ENCODE data around the gene C6orf89. TPM values are rescaled to one million over a fixed set of nuclear protein-coding genes. Genes with fewer than 3 reads are reported as not detected.

Gene C6orf89
- total and polyA plus RNA-seq, 3 experiments from 2014 or later = 37.4 to 51.6 (median 40.0) TPM

DNA sequence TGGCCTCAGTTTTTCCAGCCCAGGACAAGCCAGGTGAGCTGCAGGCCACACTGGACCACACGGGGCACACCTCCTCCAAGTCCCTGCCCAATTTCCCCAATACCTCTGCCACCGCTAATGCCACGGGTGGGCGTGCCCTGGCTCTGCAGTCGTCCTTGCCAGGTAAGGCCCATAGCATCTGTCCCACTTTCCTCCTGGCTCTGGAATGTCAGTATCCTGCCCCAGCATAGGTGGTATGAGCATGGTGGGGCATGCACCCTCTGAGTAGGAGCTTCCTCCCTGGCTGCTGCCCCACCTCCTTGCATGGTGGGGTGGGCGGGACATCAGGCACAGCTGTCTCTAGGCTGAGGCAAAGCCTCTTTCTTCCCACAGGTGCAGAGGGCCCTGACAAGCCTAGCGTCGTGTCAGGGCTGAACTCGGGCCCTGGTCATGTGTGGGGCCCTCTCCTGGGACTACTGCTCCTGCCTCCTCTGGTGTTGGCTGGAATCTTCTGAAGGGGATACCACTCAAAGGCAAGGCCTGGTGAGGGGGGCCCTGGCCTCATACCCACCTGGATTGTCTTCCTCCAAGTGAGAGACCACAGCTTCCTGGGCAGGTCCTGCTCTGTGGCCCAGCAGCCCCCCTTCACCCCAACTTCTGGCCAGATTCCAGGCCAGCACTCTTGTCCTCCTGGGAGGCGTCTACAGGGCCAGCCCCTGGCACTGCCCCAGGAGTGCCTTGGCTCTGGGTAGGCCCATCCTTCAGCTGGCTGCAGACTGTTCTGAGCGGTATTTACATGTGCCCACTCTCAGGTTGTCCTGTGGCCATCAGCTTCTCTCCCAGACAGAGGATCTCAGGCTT lies 77.9 kb downstream of the C6orf89 start:
- Histone ChIP-seq H3K36me3 (ENCODE audit: insufficient read depth, low read length) (peaks cover 12% of the 10 kb centered on the region), H3K4me1 (ENCODE audit: insufficient read depth, low read length) (peaks cover 34% of the 10 kb centered on the region), H3K27me3 (ENCODE audit: insufficient read depth, low read length, poor library complexity, severe bottlenecking) (no peaks in the 10 kb centered on the region), H3K9me3 (ENCODE audit: low read length) (no peaks in the 10 kb centered on the region), H3K4me3 (ENCODE audit: low read length) (no peak overlapping the region), H3K27ac (ENCODE audit: low read depth, low read length) (no peak overlapping the region)
- Mint-ChIP-seq H3K36me3 (peaks cover 0 to 24% (median 5%) of the 10 kb centered on the region in 3 donors), H3K9me3 (no peaks in the 10 kb centered on the region), H3K27me3 (no peaks in the 10 kb centered on the region), H3K4me3 (peak overlapping the region in 6 of 7 donors; percentile 0 to 80 (median 49)), H3K4me1 (peaks cover 32 to 60% (median 48%) of the 10 kb centered on the region in 3 donors), H3K27ac (peak overlapping the region; percentile 25 to 96 (median 81))
- CTCF ChIA-PET = interaction anchor here (1.2 to 1.7 kb wide), 3 partner anchors 9 to 78 kb away, joined by 3 to 5 read pairs (median 3); partner anchors contain the start of genes C6orf89 and PI16
- POLR2A ChIA-PET = interaction anchor here (0.6 kb wide), 1 partner anchor 23 kb away, joined by 4 read pairs; the partner anchor contains the start of gene MTCH1
- no peak for DNase-seq

DNA sequence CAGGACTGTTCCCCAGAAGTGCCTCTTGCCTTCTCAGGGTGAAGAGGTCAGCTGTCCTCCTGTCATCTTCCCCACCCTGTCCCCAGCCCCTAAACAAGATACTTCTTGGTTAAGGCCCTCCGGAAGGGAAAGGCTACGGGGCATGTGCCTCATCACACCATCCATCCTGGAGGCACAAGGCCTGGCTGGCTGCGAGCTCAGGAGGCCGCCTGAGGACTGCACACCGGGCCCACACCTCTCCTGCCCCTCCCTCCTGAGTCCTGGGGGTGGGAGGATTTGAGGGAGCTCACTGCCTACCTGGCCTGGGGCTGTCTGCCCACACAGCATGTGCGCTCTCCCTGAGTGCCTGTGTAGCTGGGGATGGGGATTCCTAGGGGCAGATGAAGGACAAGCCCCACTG lies 78.6 kb downstream of the C6orf89 start:
- H3K27me3 Mint-ChIP-seq = no peaks in the 10 kb centered on the region
- H3K4me1 ChIP-seq (ENCODE audit: insufficient read depth, low read length) = peaks cover 34% of the 10 kb centered on the region
- ChIA-PET POLR2A (no interaction called here), CTCF (interaction anchor here (0.8 to 1.7 kb wide), 4 partner anchors 9 to 79 kb away, joined by 3 to 5 read pairs (median 3); partner anchors contain the start of genes C6orf89 and PI16)
- no peak for DNase-seq
- H3K9me3 Mint-ChIP-seq = no peaks in the 10 kb centered on the region
- peaks cover 15% of the 10 kb centered on the region for H3K36me3 ChIP-seq (ENCODE audit: insufficient read depth, low read length)
- H3K27ac Mint-ChIP-seq = peak overlapping the region; percentile 17 to 95 (median 72)
- H3K4me1 Mint-ChIP-seq = peaks cover 32 to 60% (median 48%) of the 10 kb centered on the region in 3 donors
- H3K27ac ChIP-seq (ENCODE audit: low read depth, low read length) = no peak overlapping the region
- no peaks in the 10 kb centered on the region for H3K27me3 ChIP-seq (ENCODE audit: insufficient read depth, low read length, poor library complexity, severe bottlenecking)
- H3K4me3 Mint-ChIP-seq = peak overlapping the region in 2 of 7 donors; percentile 27 to 31
- H3K4me3 ChIP-seq (ENCODE audit: low read length) = no peak overlapping the region
- peaks cover 0 to 30% (median 7%) of the 10 kb centered on the region in 3 donors for H3K36me3 Mint-ChIP-seq
- H3K9me3 ChIP-seq (ENCODE audit: low read length) = no peaks in the 10 kb centered on the region

GRCh38 chr6:36964908-36965307 lies 79.2 kb downstream of the C6orf89 start:
- H3K4me3 ChIP-seq (ENCODE audit: low read length) = no peak overlapping the region
- H3K4me1 Mint-ChIP-seq = peaks cover 32 to 59% (median 46%) of the 10 kb centered on the region in 3 donors
- H3K4me1 ChIP-seq (ENCODE audit: insufficient read depth, low read length) = peaks cover 33% of the 10 kb centered on the region
- CTCF ChIA-PET = interaction anchor here (0.8 to 1.7 kb wide), 2 partner anchors 9 to 79 kb away, joined by 3 to 5 read pairs; partner anchors contain the start of gene C6orf89
- H3K36me3 ChIP-seq (ENCODE audit: insufficient read depth, low read length) = peaks cover 21% of the 10 kb centered on the region
- H3K36me3 Mint-ChIP-seq = peaks cover 0 to 36% (median 10%) of the 10 kb centered on the region in 3 donors
- no peaks in the 10 kb centered on the region for H3K9me3 ChIP-seq (ENCODE audit: low read length)
- H3K27me3 ChIP-seq (ENCODE audit: insufficient read depth, low read length, poor library complexity, severe bottlenecking) = no peaks in the 10 kb centered on the region
- no peaks in the 10 kb centered on the region for H3K9me3 Mint-ChIP-seq
- H3K27me3 Mint-ChIP-seq = no peaks in the 10 kb centered on the region
- peak overlapping the region in 7 of 8 donors; percentile 39 to 95 (median 70) for H3K27ac Mint-ChIP-seq
- no peak for DNase-seq
- H3K4me3 Mint-ChIP-seq = peak overlapping the region in 2 of 7 donors; percentile 27 to 31
- POLR2A ChIA-PET = interaction anchor here (0.6 kb wide), 1 partner anchor 31 kb away, joined by 3 read pairs; no protein-coding TSS in a partner anchor
- H3K27ac ChIP-seq (ENCODE audit: low read depth, low read length) = no peak overlapping the region

- H3K36me3 ChIP-seq (ENCODE audit: insufficient read depth, low read length) = peaks cover 45% of the 10 kb centered on the region
- ChIA-PET CTCF (interaction anchor here (0.6 to 0.8 kb wide), 2 partner anchors 12 to 747 kb away, joined by 4 read pairs; no protein-coding TSS in a partner anchor), POLR2A (no interaction called here)
- no peaks in the 10 kb centered on the region for H3K9me3 Mint-ChIP-seq
- no peaks in the 10 kb centered on the region for H3K27me3 Mint-ChIP-seq
- H3K4me3 ChIP-seq (ENCODE audit: low read length) = no peak overlapping the region
- H3K4me1 ChIP-seq (ENCODE audit: insufficient read depth, low read length) = peaks cover 29% of the 10 kb centered on the region
- H3K27me3 ChIP-seq (ENCODE audit: insufficient read depth, low read length, poor library complexity, severe bottlenecking) = no peaks in the 10 kb centered on the region
- peak overlapping the region in 3 of 8 donors; percentile 29 to 75 (median 41) for H3K27ac Mint-ChIP-seq
- peaks cover 25 to 39% (median 31%) of the 10 kb centered on the region in 3 donors for H3K4me1 Mint-ChIP-seq
- no peak overlapping the region for H3K27ac ChIP-seq (ENCODE audit: low read depth, low read length)
- no peaks in the 10 kb centered on the region for H3K9me3 ChIP-seq (ENCODE audit: low read length)
- DNase-seq = no peak
- peaks cover 0 to 59% (median 19%) of the 10 kb centered on the region in 3 donors for H3K36me3 Mint-ChIP-seq
- no peak overlapping the region for H3K4me3 Mint-ChIP-seq
Measured at GRCh38 chr6:36967301-36967700, 81.5 kb downstream of the C6orf89 start.

DNA sequence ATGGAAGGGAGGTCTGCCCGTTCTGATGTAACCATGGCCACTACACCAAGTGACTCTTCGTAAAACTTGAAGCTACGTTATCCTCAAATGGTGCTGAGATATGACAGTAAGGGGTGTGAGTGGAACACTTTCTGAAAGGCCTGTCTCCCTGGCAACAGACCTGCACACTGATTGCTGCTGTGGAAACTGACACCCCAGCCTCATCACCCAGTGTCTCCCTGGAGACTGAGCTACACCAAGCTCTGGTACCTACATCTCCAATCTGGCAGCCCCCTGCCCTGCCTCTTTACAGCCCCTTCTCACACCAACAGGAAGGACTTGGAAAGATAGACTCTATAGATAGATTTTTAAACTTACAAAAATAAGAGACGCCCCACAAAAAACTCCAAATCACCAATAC lies 82.0 kb downstream of the C6orf89 start:
- Mint-ChIP-seq H3K27ac (no peak overlapping the region), H3K9me3 (no peaks in the 10 kb centered on the region), H3K36me3 (peaks cover 0 to 64% (median 19%) of the 10 kb centered on the region in 3 donors), H3K4me3 (no peak overlapping the region), H3K4me1 (peaks cover 23 to 34% (median 28%) of the 10 kb centered on the region in 3 donors), H3K27me3 (no peaks in the 10 kb centered on the region)
- ChIA-PET CTCF (interaction anchor here (0.6 to 0.8 kb wide), 2 partner anchors 12 to 747 kb away, joined by 4 read pairs; no protein-coding TSS in a partner anchor), POLR2A (no interaction called here)
- H3K4me3 ChIP-seq (ENCODE audit: low read length) = no peak overlapping the region
- peaks cover 25% of the 10 kb centered on the region for H3K4me1 ChIP-seq (ENCODE audit: insufficient read depth, low read length)
- H3K27me3 ChIP-seq (ENCODE audit: insufficient read depth, low read length, poor library complexity, severe bottlenecking) = no peaks in the 10 kb centered on the region
- peaks cover 49% of the 10 kb centered on the region for H3K36me3 ChIP-seq (ENCODE audit: insufficient read depth, low read length)
- no peak for DNase-seq
- H3K9me3 ChIP-seq (ENCODE audit: low read length) = no peaks in the 10 kb centered on the region
- no peak overlapping the region for H3K27ac ChIP-seq (ENCODE audit: low read depth, low read length)

DNA sequence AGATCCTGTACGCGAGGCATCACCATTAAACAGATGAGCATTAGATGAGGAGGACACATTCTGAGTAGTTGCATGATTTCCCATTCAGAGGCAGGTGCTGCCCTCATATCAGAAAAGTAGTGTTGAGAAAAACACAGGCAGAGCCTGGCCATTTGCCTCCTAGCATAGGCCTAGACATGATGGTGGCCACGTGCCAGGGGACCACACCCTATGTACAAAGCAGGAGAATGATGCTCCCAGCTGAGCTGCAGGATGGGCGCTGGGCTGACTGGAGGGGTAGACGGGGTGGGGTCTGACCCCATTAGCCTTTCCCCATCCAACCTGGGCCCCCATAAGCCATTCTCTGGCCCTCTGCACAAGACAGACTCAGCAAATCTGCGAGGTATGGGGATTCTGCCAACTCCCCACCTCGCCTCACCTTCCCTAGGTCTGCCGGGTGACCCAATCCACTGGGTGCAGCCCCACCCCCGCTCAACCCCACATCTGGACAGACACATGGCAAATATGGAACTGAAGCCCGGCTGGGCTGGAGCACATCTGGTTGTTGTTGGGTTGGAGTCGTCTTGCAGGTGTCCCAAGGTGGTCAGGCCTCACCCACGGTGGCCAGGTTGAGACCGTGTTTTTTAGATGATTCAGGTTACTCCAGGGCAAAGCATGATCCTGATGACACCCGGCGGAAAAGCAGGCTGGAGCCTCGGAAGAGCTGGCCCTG lies 82.7 kb downstream of the C6orf89 start:
- Histone ChIP-seq H3K4me3 (ENCODE audit: low read length) (no peak overlapping the region), H3K27me3 (ENCODE audit: insufficient read depth, low read length, poor library complexity, severe bottlenecking) (no peaks in the 10 kb centered on the region), H3K36me3 (ENCODE audit: insufficient read depth, low read length) (peaks cover 54% of the 10 kb centered on the region), H3K4me1 (ENCODE audit: insufficient read depth, low read length) (peaks cover 19% of the 10 kb centered on the region), H3K27ac (ENCODE audit: low read depth, low read length) (no peak overlapping the region), H3K9me3 (ENCODE audit: low read length) (no peaks in the 10 kb centered on the region)
- H3K4me3 Mint-ChIP-seq = no peak overlapping the region
- peaks cover 0 to 70% (median 19%) of the 10 kb centered on the region in 3 donors for H3K36me3 Mint-ChIP-seq
- DNase-seq = no peak
- peaks cover 16 to 27% (median 21%) of the 10 kb centered on the region in 3 donors for H3K4me1 Mint-ChIP-seq
- H3K27me3 Mint-ChIP-seq = no peaks in the 10 kb centered on the region
- ChIA-PET CTCF (interaction anchor here (0.8 kb wide), 1 partner anchor 11 kb away, joined by 4 read pairs; no protein-coding TSS in a partner anchor), POLR2A (no interaction called here)
- no peaks in the 10 kb centered on the region for H3K9me3 Mint-ChIP-seq
- H3K27ac Mint-ChIP-seq = peak overlapping the region in 2 of 8 donors; percentile 17 to 26

- peaks cover 63% of the 10 kb centered on the region for H3K36me3 ChIP-seq (ENCODE audit: insufficient read depth, low read length)
- no peak overlapping the region for H3K27ac Mint-ChIP-seq
- no peaks in the 10 kb centered on the region for H3K9me3 Mint-ChIP-seq
- H3K27ac ChIP-seq (ENCODE audit: low read depth, low read length) = no peak overlapping the region
- H3K4me1 ChIP-seq (ENCODE audit: insufficient read depth, low read length) = peaks cover 10% of the 10 kb centered on the region
- no peak overlapping the region for H3K4me3 Mint-ChIP-seq
- no peak overlapping the region for H3K4me3 ChIP-seq (ENCODE audit: low read length)
- peaks cover 9 to 19% (median 15%) of the 10 kb centered on the region in 3 donors for H3K4me1 Mint-ChIP-seq
- H3K9me3 ChIP-seq (ENCODE audit: low read length) = no peaks in the 10 kb centered on the region
- no peaks in the 10 kb centered on the region for H3K27me3 ChIP-seq (ENCODE audit: insufficient read depth, low read length, poor library complexity, severe bottlenecking)
- ChIA-PET CTCF (no interaction called here), POLR2A (no interaction called here)
- peaks cover 0 to 78% (median 19%) of the 10 kb centered on the region in 3 donors for H3K36me3 Mint-ChIP-seq
- no peaks in the 10 kb centered on the region for H3K27me3 Mint-ChIP-seq
- DNase-seq = no peak
Measured at GRCh38 chr6:36969240-36969691, 83.5 kb downstream of the C6orf89 start.

Measured in CD8-positive, alpha-beta memory T cell (primary cell).